ENCODE results near the gene ENDOD1.

GRCh38 chr11:95102733-95103132 lies 13.1 kb downstream of the ENDOD1 start:
- no peak for TF ChIP-seq POLR2A (IDR thresholded peaks at IDR 0.05; ENCODE audit: low read depth, low read length)
- no peak for TF ChIP-seq TAF1 (IDR thresholded peaks at IDR 0.05; ENCODE audit: low read depth, low read length)
- no peak for TF ChIP-seq POLR2AphosphoS5 (IDR thresholded peaks at IDR 0.05; ENCODE audit: low read depth, low read length)
- no peak for TF ChIP-seq SPI1 (IDR thresholded peaks at IDR 0.05; ENCODE audit: low read depth, low read length)

Data from GM12891 (cell line).